Measurements from ENCODE around the gene LRRN3.

The LRRN3 gene

GRCh38 chr7:111103678-111104274 lies 12.8 kb downstream of the LRRN3 start:
- H3K79me2 ChIP-seq (ENCODE audit: insufficient read depth, low read length): no peaks in the 10 kb centered on the region
- H3K4me2 ChIP-seq (ENCODE audit: insufficient read depth, low read length): no peak overlapping the region
- H3K27ac ChIP-seq (ENCODE audit: low read length): no peak overlapping the region
- peaks cover 7% of the 10 kb centered on the region; the same call in 1 of the 2 replicates for H3K4me1 ChIP-seq (ENCODE audit: insufficient read depth, low read length)
- H3K9me3 ChIP-seq (ENCODE audit: insufficient read depth, low read length, severe bottlenecking): no peaks in the 10 kb centered on the region
- no peak for DNase-seq
- H3K27me3 ChIP-seq (ENCODE audit: insufficient read depth, low read length, poor library complexity): no peaks in the 10 kb centered on the region
- TF ChIP-seq CTCF (IDR thresholded peaks at IDR 0.05; ENCODE audit: borderline replicate concordance, extremely low read depth, low read length, poor library complexity, severe bottlenecking): no peak
- no peak for TF ChIP-seq EZH2 (IDR thresholded peaks at IDR 0.05; ENCODE audit: borderline replicate concordance, low read depth, low read length, severe bottlenecking)
- no peak overlapping the region for H3K9ac ChIP-seq (ENCODE audit: low read depth, low read length)
- H4K20me1 ChIP-seq (ENCODE audit: insufficient read depth, low read length): no peaks in the 10 kb centered on the region
- no peak overlapping the region for H3K4me3 ChIP-seq (ENCODE audit: low read depth in 1 of 2, low read length in 2 of 2)
- no peaks in the 10 kb centered on the region for H3K36me3 ChIP-seq (ENCODE audit: insufficient read depth, low read length)
- H2AFZ ChIP-seq (ENCODE audit: low read depth, low read length): no peak overlapping the region
- no peak for ATAC-seq (ENCODE audit: insufficient read depth, low read depth)

- Histone ChIP-seq H3K4me3 (ENCODE audit: low read depth in 1 of 2, low read length in 2 of 2) (no peak overlapping the region), H3K9ac (ENCODE audit: low read depth, low read length) (no peak overlapping the region), H3K9me3 (ENCODE audit: insufficient read depth, low read length, severe bottlenecking) (no peaks in the 10 kb centered on the region), H3K4me2 (ENCODE audit: insufficient read depth, low read length) (no peak overlapping the region), H3K36me3 (ENCODE audit: insufficient read depth, low read length) (no peaks in the 10 kb centered on the region), H3K27me3 (ENCODE audit: insufficient read depth, low read length, poor library complexity) (no peaks in the 10 kb centered on the region), H3K27ac (ENCODE audit: low read length) (no peak overlapping the region), H3K4me1 (ENCODE audit: insufficient read depth, low read length) (peaks cover 7% of the 10 kb centered on the region; the same call in 1 of the 2 replicates), H3K79me2 (ENCODE audit: insufficient read depth, low read length) (no peaks in the 10 kb centered on the region), H4K20me1 (ENCODE audit: insufficient read depth, low read length) (no peaks in the 10 kb centered on the region), H2AFZ (ENCODE audit: low read depth, low read length) (no peak overlapping the region)
- TF ChIP-seq CTCF (IDR thresholded peaks at IDR 0.05; ENCODE audit: borderline replicate concordance, extremely low read depth, low read length, poor library complexity, severe bottlenecking): no peak
- TF ChIP-seq EZH2 (IDR thresholded peaks at IDR 0.05; ENCODE audit: borderline replicate concordance, low read depth, low read length, severe bottlenecking): no peak
- DNase-seq (no peak), ATAC-seq (ENCODE audit: insufficient read depth, low read depth) (no peak)
These were observed 13.8 kb downstream of the LRRN3 start for GRCh38 chr7:111104710-111105109.

DNA sequence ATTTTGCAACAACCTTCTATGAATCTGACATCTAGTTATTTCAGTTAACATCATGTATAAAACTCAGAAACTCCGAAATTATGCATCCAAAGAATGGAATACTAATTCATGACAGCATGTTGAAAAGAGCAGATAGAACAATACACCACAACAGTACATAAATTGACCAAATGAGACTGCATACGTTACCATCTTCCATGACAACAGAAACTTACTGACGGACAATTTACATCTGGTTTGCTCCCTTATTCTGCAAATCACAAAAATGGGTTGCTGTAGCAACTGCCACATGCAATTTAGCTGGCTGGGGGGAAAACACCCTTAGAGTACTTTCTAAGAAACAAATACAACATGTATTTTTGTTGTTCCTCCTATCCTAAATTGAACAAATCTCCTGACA lies 14.3 kb downstream of the LRRN3 start:
- ATAC-seq (ENCODE audit: insufficient read depth, low read depth): no peak
- H3K4me1 ChIP-seq (ENCODE audit: insufficient read depth, low read length): peaks cover 7% of the 10 kb centered on the region; the same call in 1 of the 2 replicates
- H3K9ac ChIP-seq (ENCODE audit: low read depth, low read length): no peak overlapping the region
- H3K9me3 ChIP-seq (ENCODE audit: insufficient read depth, low read length, severe bottlenecking): no peaks in the 10 kb centered on the region
- H3K27me3 ChIP-seq (ENCODE audit: insufficient read depth, low read length, poor library complexity): no peaks in the 10 kb centered on the region
- H4K20me1 ChIP-seq (ENCODE audit: insufficient read depth, low read length): no peaks in the 10 kb centered on the region
- no peak overlapping the region for H3K4me3 ChIP-seq (ENCODE audit: low read depth in 1 of 2, low read length in 2 of 2)
- no peak overlapping the region for H3K27ac ChIP-seq (ENCODE audit: low read length)
- H3K36me3 ChIP-seq (ENCODE audit: insufficient read depth, low read length): no peaks in the 10 kb centered on the region
- TF ChIP-seq EZH2 (IDR thresholded peaks at IDR 0.05; ENCODE audit: borderline replicate concordance, low read depth, low read length, severe bottlenecking) (no peak), CTCF (IDR thresholded peaks at IDR 0.05; ENCODE audit: borderline replicate concordance, extremely low read depth, low read length, poor library complexity, severe bottlenecking) (no peak)
- H3K4me2 ChIP-seq (ENCODE audit: insufficient read depth, low read length): no peak overlapping the region
- H2AFZ ChIP-seq (ENCODE audit: low read depth, low read length): no peak overlapping the region
- H3K79me2 ChIP-seq (ENCODE audit: insufficient read depth, low read length): no peaks in the 10 kb centered on the region
- no peak for DNase-seq
